B cell (primary cell): ENCODE results near the gene STOX1. TPM values are rescaled to one million over a fixed set of nuclear protein-coding genes. Genes with fewer than 3 reads are reported as not detected.
"Not testable (repeated sequence)": the region's sequence is repeated elsewhere in the genome, so short reads cannot be mapped to it uniquely, and the experiment has no call there.

Experiments used
- ATAC-seq: fragments of 200-7000 bp; cut with Tn5 transposase; one replicate; pipeline ENCODE4 v1.10.0; 2021; ENCODE audit warnings: low read depth, mild to moderate bottlenecking, moderate number of reproducible peaks, moderate library complexity
- CTCF ChIA-PET: fragments of 350-600 bp; sonication (Branson Sonifier 250); formaldehyde crosslinking; loops from one replicate; lab custom pipeline; 2021; ENCODE audit warnings: antibody characterized with exemption, inconsistent platforms; lab: Charles Lee
- POLR2A ChIA-PET: fragments of 350-600 bp; sonication (Branson Sonifier 250); formaldehyde crosslinking; loops from one replicate; lab custom pipeline; 2021; ENCODE audit warnings: antibody characterized with exemption; lab: Charles Lee
- DNase-seq: peaks from one replicate; pipeline ENCODE4 v3.0.0; 2013
- H2AFZ ChIP-seq: 2 replicates; pipeline ENCODE4 v1.6.1; 2012; ENCODE audit warnings: mild to moderate bottlenecking, low read depth, low read length; ENCODE audit not compliant: insufficient read depth, poor library complexity, severe bottlenecking
- H3K27ac ChIP-seq, 2 donors: 1 replicate in 1 of 2; 2 replicates in 1 of 2; pipeline ENCODE4 v1.5.1; 2012 to 2013; ENCODE audit warnings: low read length in 2 of 2, mild to moderate bottlenecking in 2 of 2, moderate library complexity in 1 of 2
- H3K27me3 ChIP-seq, 4 experiments: fragments of 200-600 bp in 1 of 4; sonication (generic) in 1 of 4; replicated peaks in 1 of 4; 1 replicate in 2 of 4; 2 replicates in 2 of 4; pipeline versions ENCODE4 v1.6.1 to v1.7.0; 2013 to 2016; ENCODE audit warnings: low read length in 3 of 4, mild to moderate bottlenecking in 2 of 4, mixed read lengths in 1 of 4, moderate library complexity in 1 of 4; ENCODE audit not compliant: insufficient read depth in 4 of 4, control insufficient read depth in 3 of 4; ENCODE audit errors: control extremely low read depth in 1 of 4
- H3K36me3 ChIP-seq, 2 experiments: replicated peaks in 1 of 2; 1 replicate in 1 of 2; 2 replicates in 1 of 2; pipeline versions ENCODE4 v1.6.1 to v1.7.1; 2013; ENCODE audit warnings: low read length in 1 of 2; ENCODE audit not compliant: insufficient read depth in 2 of 2, control insufficient read depth in 1 of 2; ENCODE audit errors: control extremely low read depth in 1 of 2, extremely low read depth in 1 of 2
- H3K4me1 ChIP-seq, 2 donors: fragments of 200-600 bp in 1 of 2; sonication (generic) in 1 of 2; 1 replicate in 1 of 2; 2 replicates in 1 of 2; pipeline versions ENCODE4 v1.5.1 to v1.6.1; 2013 to 2017; ENCODE audit warnings: low read length in 2 of 2; ENCODE audit not compliant: control insufficient read depth in 2 of 2, insufficient read depth in 2 of 2
- H3K4me2 ChIP-seq: replicated peaks from 2 replicates; pipeline ENCODE3; 2012; ENCODE audit warnings: mild to moderate bottlenecking, low read depth, low read length; ENCODE audit not compliant: poor library complexity, severe bottlenecking
- H3K4me3 ChIP-seq, 5 experiments: fragments of 200-600 bp in 1 of 5; sonication (generic) in 1 of 5; 1 replicate in 3 of 5; 2 replicates in 2 of 5; pipeline versions ENCODE4 v1.5.1 to v1.7.0; 2011 to 2016; ENCODE audit warnings: low read length in 4 of 5, mild to moderate bottlenecking in 4 of 5, low read depth in 2 of 5, control low read depth in 1 of 5, moderate library complexity in 1 of 5; ENCODE audit not compliant: insufficient read depth in 1 of 5; ENCODE audit errors: control extremely low read depth in 1 of 5, extremely low read depth in 1 of 5
- H3K79me2 ChIP-seq: fragments of 200-600 bp; sonication (generic); one replicate; pipeline ENCODE4 v1.6.0; 2016; ENCODE audit warnings: low read length; ENCODE audit not compliant: control insufficient read depth, insufficient read depth
- H3K9ac ChIP-seq: fragments of 200-600 bp; sonication (generic); 2 replicates; pipeline ENCODE4 v1.6.1; 2017; ENCODE audit warnings: mild to moderate bottlenecking, low read length, moderate library complexity
- H3K9me3 ChIP-seq, 3 donors: one replicate each; pipeline versions ENCODE4 v1.6.1 to v1.7.1; 2013; ENCODE audit warnings: low read length in 2 of 3; ENCODE audit not compliant: control insufficient read depth in 2 of 3, insufficient read depth in 1 of 3; ENCODE audit errors: control extremely low read depth in 1 of 3
- H4K20me1 ChIP-seq: 2 replicates; pipeline ENCODE4 v1.6.0; 2012; ENCODE audit warnings: mild to moderate bottlenecking, low read length; ENCODE audit not compliant: insufficient read depth, control insufficient read depth, poor library complexity, severe bottlenecking
- H3K27ac Mint-ChIP-seq: one replicate; pipeline ENCODE4 v1.8.0; 2021; ENCODE audit warnings: mixed read lengths
- H3K27me3 Mint-ChIP-seq: one replicate; pipeline ENCODE4 v1.8.0; 2021; ENCODE audit warnings: mixed read lengths
- H3K4me1 Mint-ChIP-seq: one replicate; pipeline ENCODE4 v1.8.0; 2021; ENCODE audit warnings: mixed read lengths
- H3K4me3 Mint-ChIP-seq: one replicate; pipeline ENCODE4 v1.8.0; 2021; ENCODE audit warnings: mixed read lengths
- H3K9me3 Mint-ChIP-seq: one replicate; pipeline ENCODE4 v1.8.0; 2022; ENCODE audit warnings: mixed read lengths; ENCODE audit not compliant: insufficient read depth
- EZH2 ChIP-seq: IDR thresholded peaks from 2 replicates; pipeline ENCODE4 v1.6.1; 2012; ENCODE audit warnings: borderline replicate concordance, low read depth, mild to moderate bottlenecking, moderate library complexity, low read length; ENCODE audit not compliant: insufficient read depth, poor library complexity, severe bottlenecking
- WGBS: methylation state at CpG from one replicate; pipeline ENCODE4 v1.1.5; 2013; ENCODE audit warnings: missing lambda C conversion rate; ENCODE audit not compliant: insufficient coverage; 5-methylcytosine and 5-hydroxymethylcytosine counted together
- intact Hi-C: fragments of 100-400 bp; cut with micrococcal nuclease; formaldehyde crosslinking; loops from one replicate; pipeline ENCODE4 v1.10.0; 2022
- polyA plus RNA-seq: library from polyadenylated mRNA; depleted of rRNA; stranded (reverse); fragments of >200 nt; gene quantifications from 2 replicates; pipeline ENCODE4 v1.2.3, GENCODE V29; 2012
- total RNA-seq, 2 donors: library from RNA; stranded (reverse); fragments of 120-200 nt in 1 of 2; gene quantifications; 1 replicate in 1 of 2; 2 replicates in 1 of 2; pipeline versions ENCODE4 v1.2.3 to v1.2.4, GENCODE V29; 2013 to 2022
- TF ChIP-seq, protein P1 (sequence below): fragments of 200-600 bp; IDR thresholded peaks from one replicate; pipeline ENCODE4 v1.8.0; 2022; ENCODE audit warnings: antibody characterized with exemption, mild to moderate bottlenecking

The STOX1 gene
- total and polyA plus RNA-seq, 2 donors (not counting 1 experiment from before 2014, with no cell fraction given), result 0.07 to 0.57 TPM

GRCh38 chr10:68813559-68813958 is 13.8 kb upstream of the STOX1 start:
- Mint-ChIP-seq H3K4me1 (no peaks in the 10 kb centered on the region), H3K4me3 (no peak overlapping the region), H3K9me3 (no peaks in the 10 kb centered on the region), H3K27ac (no peak overlapping the region), H3K27me3 (no peaks in the 10 kb centered on the region)
- ATAC-seq (no peak), DNase-seq (no peak)
- TF ChIP-seq, protein P1, sequence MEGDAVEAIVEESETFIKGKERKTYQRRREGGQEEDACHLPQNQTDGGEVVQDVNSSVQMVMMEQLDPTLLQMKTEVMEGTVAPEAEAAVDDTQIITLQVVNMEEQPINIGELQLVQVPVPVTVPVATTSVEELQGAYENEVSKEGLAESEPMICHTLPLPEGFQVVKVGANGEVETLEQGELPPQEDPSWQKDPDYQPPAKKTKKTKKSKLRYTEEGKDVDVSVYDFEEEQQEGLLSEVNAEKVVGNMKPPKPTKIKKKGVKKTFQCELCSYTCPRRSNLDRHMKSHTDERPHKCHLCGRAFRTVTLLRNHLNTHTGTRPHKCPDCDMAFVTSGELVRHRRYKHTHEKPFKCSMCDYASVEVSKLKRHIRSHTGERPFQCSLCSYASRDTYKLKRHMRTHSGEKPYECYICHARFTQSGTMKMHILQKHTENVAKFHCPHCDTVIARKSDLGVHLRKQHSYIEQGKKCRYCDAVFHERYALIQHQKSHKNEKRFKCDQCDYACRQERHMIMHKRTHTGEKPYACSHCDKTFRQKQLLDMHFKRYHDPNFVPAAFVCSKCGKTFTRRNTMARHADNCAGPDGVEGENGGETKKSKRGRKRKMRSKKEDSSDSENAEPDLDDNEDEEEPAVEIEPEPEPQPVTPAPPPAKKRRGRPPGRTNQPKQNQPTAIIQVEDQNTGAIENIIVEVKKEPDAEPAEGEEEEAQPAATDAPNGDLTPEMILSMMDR, result no peak
- TF ChIP-seq EZH2, result no peak
- Histone ChIP-seq H3K79me2 (no peaks in the 10 kb centered on the region), H3K36me3 (no peaks in the 10 kb centered on the region), H3K27ac (no peak overlapping the region), H3K27me3 (no peaks in the 10 kb centered on the region), H3K4me3 (no peak overlapping the region), H2AFZ (no peak overlapping the region), H4K20me1 (no peaks in the 10 kb centered on the region), H3K9me3 (no peaks in the 10 kb centered on the region), H3K4me2 (no peak overlapping the region), H3K9ac (no peak overlapping the region), H3K4me1 (no peaks in the 10 kb centered on the region)
- ChIA-PET POLR2A (no interaction called here), CTCF (no interaction called here)
- intact Hi-C loops, result no loop called here

DNA sequence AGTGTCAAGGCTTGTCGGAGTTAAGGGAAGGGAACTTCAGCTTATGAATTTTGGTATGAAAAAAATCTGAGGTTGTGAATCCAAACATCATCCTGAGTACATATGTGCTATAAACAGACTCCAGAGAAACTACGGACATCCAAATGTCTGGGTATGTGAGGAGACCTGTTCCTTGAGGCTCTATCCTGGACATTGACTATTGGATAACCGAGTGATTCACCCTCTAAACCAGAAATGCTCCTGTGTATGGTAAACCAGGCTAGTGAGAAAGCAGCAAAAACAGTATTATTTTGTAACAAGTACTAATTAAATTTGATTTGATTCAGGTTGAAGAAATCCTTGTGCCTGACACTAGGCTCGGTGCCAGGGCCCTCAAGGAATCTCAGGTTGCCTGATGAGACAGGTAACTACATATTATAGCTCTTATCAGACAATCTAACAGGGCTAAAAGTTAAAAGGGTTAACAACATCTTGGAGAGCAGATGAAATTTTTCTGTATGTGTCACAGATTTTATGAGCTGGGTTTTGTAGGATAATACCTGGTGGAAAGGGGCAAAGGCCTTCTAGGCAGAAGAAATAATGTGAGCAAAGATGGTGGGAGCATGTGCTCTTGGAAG is 10.4 kb upstream of the STOX1 start:
- Histone ChIP-seq H3K4me2 (no peak overlapping the region), H3K9me3 (no peaks in the 10 kb centered on the region), H3K36me3 (no peaks in the 10 kb centered on the region), H4K20me1 (no peaks in the 10 kb centered on the region), H3K27me3 (no peaks in the 10 kb centered on the region), H3K4me3 (no peak overlapping the region), H3K79me2 (no peaks in the 10 kb centered on the region), H3K9ac (no peak overlapping the region), H3K4me1 (no peaks in the 10 kb centered on the region), H2AFZ (no peak overlapping the region), H3K27ac (no peak overlapping the region)
- DNase-seq (no peak), ATAC-seq (no peak)
- intact Hi-C loops, result no loop called here
- no peaks in the 10 kb centered on the region for H3K27me3 Mint-ChIP-seq
- CTCF ChIA-PET, result no interaction called here
- WGBS, result no CpG with 5 or more reads among the region's 4 CpGs
- H3K27ac Mint-ChIP-seq, result no peak overlapping the region
- no peaks in the 10 kb centered on the region for H3K9me3 Mint-ChIP-seq
- H3K4me3 Mint-ChIP-seq, result no peak overlapping the region
- TF ChIP-seq, protein P1, result no peak
- no peak for TF ChIP-seq EZH2
- no peaks in the 10 kb centered on the region for H3K4me1 Mint-ChIP-seq
- POLR2A ChIA-PET, result interaction anchor here (0.7 kb wide), 1 partner anchor 201 kb away, joined by 3 read pairs; no protein-coding TSS in a partner anchor

DNA sequence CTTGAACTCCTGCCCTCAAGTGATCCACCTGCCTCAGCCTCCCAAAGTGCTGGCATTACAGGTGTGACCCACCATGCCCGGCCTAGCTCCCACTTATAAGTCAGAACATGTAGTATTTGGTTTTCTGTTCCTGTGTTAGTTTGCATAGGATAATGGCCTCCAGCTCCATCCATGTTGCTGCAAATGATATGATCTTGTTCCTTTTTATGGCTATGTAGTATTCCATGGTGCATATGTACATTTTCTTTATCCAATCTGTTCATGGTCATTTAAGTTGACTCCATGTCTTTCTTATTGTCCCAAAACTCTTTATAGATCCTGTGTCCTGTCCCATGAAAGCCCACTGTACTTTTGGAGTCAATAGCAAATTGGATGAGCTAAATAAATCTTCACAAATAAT is 7.0 kb upstream of the STOX1 start:
- H3K4me3 ChIP-seq, H3K9me3 ChIP-seq, H3K4me1 Mint-ChIP-seq, H3K36me3 ChIP-seq, H3K27ac ChIP-seq, H3K4me1 ChIP-seq, H3K27me3 ChIP-seq, H3K27ac Mint-ChIP-seq, DNase-seq, H3K9me3 Mint-ChIP-seq, H3K9ac ChIP-seq, H3K4me3 Mint-ChIP-seq, ATAC-seq, H4K20me1 ChIP-seq, H3K27me3 Mint-ChIP-seq, H3K79me2 ChIP-seq, H2AFZ ChIP-seq, H3K4me2 ChIP-seq, CTCF ChIA-PET: not testable (repeated sequence)
- WGBS, result no CpG with 5 or more reads among the region's 1 CpG
- POLR2A ChIA-PET, result interaction anchor here (0.6 kb wide), 1 partner anchor 110 kb away, joined by 3 read pairs; no protein-coding TSS in a partner anchor
- intact Hi-C loops, result loop anchor here (10.0 kb wide), 1 partner anchor 84 kb away; the partner anchor contains the start of gene DDX50
